CD4-positive, alpha-beta T cell treated with Interleukin-17A for 1 hour (primary cell): ENCODE measurements around the gene TLE2.
A peak's percentile ranks its signal among the peaks of the same experiment; 100 is the strongest.
"Not testable (repeated sequence)": the region's sequence is repeated elsewhere in the genome, so short reads cannot be mapped to it uniquely, and the experiment has no call there.

ENCODE experiments used
- DNase-seq: peaks from one replicate; pipeline ENCODE4 v3.0.0-alpha.2; 2020

Gene TLE2

DNA sequence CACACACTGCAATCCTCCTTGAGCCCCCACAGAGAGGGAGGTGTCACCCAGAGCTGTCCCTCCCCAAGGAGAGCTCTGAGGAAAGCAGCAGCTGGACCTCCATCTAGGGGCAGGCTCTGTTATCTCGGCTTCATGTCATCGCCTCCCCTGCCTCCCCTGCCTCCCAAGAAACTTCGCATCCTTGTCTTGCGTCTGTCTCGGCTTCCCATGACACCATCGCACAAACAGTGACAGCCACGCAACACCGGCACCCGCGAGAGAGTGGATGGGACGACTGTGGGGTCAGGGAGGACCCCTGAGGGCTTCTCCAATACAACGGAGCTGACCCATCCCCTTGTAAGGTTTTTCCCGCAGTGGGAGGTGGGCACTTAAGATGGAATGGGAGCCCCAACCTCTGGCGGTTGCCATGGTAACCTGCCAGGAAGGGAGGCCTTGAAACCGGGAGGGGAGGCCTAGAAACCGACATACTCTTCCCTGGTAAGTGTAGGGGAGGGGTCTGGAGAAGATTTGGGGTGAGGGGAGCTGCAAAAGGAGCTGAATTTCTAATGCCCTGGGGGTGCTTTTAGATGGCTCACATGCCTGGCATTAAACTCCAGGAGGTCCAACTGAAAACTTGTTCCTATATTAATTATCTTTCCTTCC is 16.3 kb downstream of the TLE2 start:
- DNase-seq: no peak

DNA sequence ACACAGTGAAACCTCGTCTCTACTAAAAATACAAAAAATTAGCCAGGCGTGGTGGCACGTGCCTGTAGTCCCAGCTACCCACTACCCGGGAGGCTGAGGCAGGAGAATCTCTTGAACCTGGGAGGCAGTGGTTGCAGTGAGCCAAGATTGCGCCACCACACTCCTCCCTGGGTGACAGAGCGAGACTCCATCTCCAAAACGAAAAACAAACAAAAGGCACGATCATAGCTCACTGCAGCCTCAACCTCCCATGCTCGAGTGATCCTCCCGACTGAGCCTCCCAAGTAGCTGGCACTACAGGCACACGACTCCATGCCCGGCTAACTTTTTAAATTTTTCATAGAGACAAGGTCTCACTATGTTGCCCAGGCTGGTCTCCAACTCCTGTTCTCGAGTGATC is 17.0 kb downstream of the TLE2 start:
- not testable (repeated sequence) for DNase-seq

DNA sequence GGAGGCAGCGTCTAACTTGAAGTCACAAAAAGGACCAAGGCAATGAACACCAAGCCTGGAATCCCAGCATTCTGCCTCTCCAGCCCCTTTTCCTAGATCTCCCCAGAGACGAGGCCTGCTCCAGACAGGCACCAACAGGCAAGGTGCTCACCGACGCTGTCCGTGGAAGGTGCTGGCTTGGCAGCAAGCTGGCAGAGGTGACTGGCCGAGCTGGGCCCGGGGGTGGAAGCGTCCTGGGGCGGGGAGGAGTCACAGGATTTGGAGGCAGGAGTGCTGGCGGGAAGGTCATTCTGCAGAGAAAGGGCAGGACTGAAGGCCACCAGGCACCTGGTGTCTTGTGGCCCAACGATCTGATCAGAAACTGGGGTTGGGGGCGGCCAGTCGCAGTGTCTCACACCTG is 18.2 kb downstream of the TLE2 start:
- no peak for DNase-seq

DNA sequence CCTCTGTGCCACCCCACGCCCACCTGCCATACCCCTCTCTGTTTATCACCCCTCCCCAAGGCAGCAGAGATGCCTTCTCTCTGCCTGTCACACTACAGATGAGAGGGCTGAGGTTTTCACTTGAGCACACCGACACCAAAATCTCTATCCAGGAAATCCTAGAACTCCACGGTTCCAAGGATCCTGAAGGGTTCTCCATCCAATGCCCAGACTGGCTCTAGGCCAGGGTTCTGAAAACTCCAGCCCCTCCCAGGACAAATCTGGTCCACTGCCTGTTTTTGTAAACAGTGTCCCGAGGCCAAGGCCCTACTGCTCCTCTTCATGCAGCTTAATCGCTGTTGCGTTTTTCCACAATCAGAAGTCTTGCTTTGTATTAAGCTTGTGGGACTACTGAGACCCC is 20.1 kb downstream of the TLE2 start:
- no peak for DNase-seq

DNA sequence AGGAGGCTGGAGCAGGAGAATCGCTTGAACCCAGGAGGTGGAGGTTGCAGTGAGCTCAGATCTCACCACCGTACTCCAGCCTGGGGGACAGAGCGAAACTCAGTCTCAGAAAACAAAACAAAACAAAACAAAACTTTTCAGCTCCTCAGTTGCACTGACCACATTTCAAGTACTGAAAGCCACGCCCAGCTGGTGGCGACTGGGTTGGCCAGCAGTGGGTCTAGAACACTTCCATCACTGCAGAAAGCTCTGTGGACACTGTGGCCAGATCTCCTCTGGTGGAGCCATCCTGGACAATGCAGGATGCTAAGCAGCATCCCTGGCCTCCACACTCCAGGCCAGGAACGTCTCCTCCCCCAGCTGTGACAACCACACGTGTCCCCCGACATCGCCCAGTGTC is 21.1 kb downstream of the TLE2 start:
- DNase-seq: no peak

DNA sequence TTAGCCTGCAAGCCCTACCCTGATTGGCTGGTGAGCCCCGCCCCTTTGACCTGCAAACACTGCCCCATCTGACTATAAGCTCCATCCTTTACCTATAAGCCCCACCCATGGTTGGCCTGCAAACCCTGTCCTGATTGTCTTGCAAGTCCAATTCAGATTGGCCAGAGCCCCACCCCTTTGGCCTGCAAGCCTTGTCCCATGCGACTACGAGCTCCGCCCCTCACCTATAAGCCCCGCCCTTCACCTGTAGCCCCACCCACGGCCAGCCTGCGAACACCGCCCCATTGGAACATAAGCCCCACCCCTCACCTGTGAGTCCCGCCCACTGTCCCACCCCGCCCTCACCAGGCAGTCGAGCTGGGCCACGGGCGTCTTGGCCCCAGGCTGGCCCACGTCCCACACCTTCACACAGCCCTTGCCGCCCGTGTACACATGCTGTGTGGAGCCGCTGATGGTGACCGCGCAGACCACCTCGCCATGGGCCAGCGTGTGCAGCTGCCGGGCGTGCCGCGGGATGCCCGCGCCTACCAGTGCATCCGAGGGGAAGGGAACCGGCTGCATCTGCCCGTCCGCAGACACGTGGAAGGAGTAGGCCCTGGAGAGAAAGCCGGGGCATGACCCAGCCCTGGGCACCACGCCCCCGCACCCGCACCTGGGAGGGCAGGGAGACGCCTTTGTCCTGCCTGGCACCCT is 22.9 kb downstream of the TLE2 start:
- peak; percentile 29 for DNase-seq

DNA sequence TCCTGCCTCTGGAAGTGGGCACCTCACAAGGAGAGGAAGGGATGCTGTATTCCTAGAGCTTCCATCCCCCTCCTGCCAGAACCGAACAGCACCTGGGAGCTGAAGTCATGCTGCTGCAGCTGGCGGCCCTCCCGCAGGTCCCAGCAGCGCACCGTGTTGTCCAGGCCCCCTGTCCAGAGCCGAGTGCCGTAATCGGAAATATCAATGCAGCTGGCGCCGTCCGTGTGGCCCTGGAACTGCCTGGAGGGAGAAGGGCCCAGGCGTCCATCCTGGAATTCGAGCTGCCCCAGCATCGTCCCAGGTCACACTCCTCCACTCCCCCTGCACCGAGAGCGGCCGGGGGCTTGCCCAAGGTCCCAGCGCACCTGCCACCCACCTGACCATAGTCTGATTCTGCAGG is 23.7 kb downstream of the TLE2 start:
- DNase-seq: no peak

DNA sequence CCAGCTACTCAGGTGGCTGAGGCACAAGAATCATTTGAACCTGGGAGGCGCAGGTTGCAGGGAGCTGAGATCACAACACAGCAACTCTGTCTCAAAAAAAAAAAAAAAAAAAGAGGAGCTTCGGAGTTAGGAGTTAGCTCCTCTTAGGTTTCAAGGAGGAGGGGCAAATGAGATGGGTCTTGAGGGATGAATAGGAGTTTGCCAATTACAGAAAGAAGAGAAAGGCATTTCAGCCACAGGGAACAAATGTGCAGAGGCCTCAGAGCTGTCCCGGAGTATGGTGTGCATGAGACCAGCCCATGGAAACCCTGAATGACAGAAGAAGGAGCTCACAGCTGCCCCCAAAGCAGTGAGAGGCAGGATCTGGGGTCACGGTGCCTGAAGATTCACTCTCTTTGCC is 24.6 kb downstream of the TLE2 start:
- DNase-seq: no peak

DNA sequence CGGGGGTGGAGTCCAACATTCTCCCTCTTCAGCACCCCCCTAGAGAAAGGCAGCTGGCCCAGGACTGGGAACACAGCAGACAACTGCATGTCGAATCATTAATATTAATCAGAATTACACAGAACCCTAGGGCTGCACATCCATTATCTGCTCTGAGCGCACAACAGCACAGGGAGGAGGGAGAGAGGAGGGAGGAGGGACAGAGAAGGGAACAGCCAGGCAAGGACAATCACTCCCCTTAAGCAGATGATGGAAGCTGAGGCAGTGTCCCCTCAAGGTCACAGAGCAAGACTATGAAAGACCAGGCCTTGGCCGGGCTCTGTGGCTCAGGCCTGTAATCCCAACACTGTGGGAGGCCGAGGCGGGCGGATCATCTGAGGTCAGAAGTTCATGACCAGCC is 26.0 kb downstream of the TLE2 start:
- no peak for DNase-seq

DNA sequence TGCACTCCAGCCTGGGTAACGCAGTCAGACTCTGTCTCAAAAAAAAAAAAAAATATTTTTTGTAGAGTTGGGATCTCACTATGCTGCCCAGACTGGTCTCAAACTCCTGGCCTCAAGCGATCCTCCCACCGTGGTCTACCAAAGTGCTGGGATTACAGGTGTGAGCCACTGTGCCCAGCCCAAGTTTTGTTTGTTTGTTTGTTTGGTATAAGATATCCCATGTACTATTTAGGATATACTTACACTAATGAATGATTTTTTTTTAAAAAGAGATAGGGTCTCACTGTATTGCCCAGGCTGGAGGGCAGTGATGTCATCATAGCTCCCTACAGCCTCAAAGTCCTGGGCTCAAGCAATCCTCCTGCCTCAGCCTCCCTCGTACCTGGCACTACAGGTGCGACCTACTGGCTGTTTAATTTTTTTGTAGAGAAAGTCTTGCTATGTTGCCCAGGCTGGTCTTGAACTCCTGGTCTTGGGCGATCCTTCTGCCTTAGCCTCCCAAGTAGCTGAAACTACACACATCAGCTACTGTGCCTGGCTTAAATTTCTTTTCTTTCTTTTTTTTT is 27.8 kb downstream of the TLE2 start:
- no peak for DNase-seq

DNA sequence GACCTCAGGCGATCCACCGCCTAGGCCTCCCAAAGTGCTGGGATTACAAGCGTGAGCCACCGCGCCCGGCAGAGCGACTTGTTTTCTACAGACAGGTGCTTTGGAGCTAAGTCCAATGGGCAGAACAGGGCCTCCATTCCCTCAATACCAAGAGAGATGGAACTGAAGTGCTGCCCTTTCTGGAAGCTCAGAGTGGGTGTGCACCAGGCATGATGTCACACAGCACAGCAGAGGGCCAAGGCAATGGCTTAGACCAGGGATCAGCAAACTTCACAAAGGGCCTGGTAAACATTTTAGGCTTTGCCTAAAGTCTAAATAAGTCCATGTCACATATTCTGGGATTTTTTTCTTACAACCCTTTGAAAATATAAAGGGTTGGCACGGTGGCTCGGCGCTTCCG is 30.4 kb downstream of the TLE2 start:
- DNase-seq: no peak

DNA sequence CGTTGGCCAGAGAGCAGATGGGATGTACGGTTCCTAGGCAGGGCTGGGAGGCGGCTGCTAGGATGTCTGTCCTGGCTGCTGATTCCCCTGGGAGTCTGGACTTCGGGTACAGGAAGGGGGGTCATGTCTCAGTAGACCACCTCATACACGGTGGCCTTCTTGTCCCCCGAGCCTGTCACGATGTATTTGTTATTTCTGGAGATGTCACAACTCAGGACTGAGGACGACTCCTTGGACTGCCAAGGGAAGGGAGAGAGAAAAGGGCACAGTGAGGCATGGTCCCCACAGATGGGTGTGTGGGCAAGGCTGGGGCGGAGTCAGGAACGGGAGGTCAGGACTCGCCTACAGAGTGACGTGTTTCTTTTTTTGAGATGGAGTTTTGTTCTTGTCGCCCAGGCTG is 31.4 kb downstream of the TLE2 start:
- DNase-seq: no peak

DNA sequence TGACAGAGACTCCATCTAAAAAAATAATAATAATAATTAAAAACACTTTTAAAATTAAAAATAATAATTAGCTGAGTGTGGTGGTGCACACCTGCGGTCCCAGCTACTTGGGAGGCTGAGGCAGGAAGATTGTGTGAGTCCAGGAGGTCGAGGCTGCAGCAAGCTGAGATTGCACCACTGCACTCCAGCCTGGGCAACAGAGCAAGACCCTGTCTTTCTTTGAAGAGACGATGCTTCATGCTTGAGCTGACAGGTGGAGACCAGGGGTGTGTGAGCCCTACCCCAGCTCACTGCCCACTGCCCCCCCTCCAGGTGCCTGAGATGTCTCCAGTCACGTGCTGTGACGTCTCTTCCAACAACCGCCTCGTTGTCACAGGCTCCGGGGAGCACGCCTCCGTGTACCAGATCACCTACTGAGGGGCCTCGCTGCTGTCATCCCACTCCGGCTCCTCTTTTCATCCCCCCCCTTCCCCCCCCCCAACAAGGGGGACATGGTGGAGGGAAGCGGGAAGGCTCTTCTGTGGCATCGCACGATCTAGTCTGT is 34.4 kb downstream of the TLE2 start:
- DNase-seq: no peak

DNA sequence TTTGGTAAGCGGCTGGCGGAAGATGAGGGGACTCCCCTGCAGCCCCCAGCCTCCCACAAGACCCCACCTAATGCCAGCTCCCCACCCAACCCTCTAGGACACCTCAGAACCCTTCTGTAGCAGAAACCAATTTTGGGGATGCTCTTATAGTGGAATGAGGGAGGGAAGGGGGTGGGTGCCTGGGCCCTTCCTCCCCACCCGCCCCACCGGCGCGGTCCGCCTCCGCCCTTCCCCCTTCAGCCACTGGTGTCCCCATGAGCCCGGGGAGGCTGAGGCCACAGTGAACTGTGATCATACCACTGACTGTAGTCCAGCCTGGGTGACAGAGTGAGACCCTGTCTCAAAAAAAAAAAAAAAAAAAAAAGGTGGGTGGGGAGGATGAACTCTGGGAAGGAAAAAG is 35.5 kb downstream of the TLE2 start:
- DNase-seq: no peak

DNA sequence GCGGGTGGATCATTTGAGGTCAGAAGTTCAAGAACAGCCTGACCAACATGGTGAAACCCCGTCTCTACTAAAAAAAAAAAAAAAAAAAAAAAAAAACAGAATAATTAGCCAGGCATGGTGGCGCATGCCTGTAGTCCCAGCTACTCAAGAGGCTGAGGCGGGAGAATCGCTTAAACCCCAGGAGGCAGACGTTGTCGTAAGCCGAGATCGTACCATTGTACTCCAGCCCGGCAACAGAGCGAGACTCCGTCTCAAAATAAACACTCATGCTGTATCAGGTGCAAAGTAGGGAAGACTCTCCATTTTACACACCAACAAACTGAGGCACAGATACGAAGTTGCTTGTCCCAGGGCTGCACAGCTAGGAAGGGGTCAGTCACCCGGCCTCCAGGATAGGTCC is 36.1 kb downstream of the TLE2 start:
- DNase-seq: no peak

DNA sequence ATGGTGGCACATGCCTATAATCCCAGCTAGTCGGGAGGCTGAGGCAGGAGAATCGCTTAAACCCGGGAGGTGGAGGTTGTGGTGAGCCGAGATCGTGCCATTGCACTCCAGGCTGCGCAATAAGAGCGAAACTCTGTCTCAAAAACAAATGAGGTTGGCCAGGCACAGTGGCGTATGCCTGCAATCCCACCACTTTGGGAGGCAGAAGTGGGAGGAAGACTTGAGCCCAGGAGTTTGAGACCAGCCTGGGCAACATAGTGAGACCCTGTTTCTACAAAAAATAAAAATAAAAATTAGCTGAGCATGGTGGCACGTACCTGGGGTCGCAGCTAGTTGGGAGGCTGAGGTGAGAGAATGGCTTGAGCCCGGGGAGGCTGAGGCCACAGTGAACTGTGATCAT is 36.7 kb downstream of the TLE2 start:
- not testable (repeated sequence) for DNase-seq

DNA sequence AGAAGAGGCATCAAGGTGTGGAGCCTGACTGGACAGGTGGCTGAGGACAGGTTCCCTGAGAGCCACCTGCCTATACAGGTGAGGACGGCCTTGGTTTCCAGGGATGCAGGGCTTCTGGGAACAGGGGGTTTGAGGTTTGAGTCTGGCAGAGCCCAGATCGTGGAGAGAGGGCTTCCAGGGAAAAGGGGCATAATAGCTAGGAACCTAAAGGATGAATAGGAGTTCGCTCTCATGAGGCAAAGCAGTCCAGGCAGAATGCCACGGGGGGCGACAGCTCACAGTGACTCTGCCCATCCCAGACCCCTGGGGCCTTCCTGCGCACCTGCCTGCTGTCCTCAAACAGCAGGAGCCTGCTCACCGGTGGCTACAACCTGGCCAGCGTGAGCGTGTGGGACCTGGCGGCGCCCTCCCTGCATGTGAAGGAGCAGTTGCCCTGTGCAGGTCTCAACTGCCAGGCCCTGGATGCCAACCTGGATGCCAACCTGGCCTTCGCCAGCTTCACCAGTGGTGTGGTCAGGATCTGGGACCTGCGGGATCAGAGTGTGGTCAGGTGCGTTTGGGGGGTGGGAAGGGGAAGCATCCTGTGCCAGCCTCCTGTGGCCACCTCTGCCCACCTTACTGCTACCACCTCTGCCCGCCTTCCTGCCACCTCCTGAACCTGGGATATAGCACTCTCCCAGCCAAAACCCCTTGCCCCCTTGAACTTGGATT is 39.7 kb downstream of the TLE2 start:
- DNase-seq: no peak

DNA sequence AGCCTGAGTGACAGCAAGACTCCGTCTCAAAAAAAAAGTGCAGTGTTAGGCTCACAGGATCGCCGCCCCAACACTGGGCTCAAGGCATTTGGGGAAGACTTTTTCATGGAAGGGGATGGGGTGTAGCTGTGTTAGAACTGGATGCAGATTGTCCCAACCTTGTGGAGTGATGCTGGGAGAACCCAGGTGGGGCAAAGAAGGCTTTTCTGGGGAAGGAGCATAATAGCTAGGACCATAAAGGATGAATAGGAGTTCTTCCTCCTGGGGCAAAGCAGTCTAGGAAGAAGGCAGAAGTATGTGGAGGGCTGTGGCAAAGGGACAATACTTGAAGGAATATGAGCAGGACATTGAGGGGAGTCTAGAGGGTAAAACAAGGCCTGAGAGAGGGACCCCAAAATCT is 40.5 kb downstream of the TLE2 start:
- no peak for DNase-seq

DNA sequence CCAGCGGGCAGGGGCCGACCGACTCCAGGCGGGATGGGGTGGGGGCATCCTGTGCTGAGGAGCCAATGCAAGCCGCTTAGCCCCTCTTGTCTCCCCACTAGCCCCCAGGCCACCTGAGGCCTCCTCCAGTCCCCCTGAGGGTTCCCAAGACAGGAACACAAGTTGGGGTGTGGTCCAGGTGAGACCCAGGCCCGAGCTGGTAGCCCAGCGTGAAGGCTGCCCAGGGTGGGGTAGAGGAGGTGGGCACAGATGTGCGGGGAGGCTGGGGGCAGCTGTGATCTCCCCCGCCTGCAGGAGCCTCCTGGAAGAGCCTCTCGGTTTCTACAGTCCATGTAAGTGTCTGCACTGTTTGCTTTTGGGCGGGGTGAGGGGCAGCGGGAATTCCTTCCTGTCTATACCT is 41.3 kb downstream of the TLE2 start:
- DNase-seq: no peak

DNA sequence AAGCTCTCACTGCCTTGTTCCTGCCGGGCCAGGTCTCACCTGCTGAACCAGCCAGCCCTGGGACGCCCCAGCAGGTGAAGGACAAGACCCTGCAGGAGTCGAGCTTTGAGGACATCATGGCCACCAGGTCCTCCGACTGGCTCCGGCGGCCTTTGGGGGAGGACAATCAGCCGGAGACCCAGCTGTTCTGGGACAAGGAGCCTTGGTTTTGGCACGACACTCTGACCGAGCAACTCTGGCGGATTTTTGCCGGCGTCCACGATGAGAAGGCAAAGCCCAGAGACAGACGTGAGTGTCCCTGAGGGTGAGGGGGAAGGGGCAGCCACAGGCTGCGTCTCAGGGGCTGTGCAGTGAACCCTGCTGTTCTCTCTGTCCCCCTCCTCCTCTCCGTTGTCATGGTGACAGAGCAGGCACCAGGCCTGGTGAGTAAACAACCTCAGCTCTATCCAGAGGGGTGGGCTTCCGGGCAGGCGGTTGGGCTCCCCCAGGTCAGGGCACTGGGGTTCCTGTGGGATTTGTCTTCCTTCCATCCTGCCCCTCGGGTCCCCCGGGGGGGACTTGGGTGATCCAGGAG is 42.0 kb downstream of the TLE2 start:
- DNase-seq: no peak

DNA sequence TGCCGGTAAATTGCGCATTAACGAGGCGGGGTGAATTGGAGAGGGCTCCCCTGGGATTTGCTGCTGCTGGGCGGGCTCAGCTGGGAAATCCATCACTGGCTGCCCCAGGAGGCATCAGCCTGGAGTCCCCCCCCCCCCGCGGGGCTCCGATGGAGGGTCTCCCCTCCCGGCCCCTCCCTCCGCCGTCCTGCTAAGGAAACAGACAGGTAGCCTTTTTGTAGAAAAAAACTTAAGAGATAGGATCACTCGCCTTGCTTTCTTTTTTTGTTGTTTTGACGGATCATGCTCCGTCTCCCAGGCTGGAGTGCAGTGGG is 44.9 kb downstream of the TLE2 start:
- no peak for DNase-seq

DNA sequence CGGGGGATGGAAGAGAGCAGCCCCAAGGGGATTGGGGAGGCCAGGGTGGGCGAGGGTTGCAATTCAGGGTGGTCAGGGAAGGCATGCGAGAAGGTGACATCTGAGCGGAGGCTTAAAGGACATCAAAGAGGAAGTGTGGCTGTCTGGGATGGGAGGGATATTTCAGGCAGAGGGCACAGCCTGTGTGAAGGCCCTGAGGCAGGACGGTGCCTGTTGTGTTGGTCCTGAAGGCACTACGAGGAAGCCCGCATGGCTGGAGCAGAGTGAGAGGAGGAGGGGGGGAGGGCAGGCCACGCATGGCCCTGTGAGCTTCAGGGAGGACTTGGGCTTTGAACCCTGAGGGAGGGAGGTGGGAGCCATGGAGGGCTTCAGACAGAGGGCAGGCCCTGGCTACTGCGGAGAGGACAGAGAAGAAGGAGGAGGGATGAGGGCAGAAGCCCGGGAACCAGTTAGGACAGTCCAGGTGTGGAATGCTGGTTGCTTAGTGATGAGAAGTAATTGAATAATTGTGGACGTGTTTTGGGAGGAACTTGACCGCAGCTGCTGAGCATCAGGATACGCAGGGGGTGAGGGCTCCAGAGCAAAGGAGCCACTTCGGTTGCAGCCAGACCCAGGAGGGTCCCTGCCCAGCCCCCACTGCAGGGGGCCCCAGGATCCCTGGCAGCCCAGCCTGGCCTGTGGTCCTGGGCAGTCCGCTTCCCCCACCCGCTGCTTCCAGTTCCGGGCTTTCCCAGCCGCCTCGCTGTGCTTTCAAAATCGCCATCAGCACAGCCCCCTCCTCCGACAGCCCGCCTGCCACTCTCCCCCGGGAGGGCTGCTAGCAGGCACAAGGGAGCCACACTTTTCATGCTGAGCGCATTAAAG is 45.5 kb downstream of the TLE2 start:
- DNase-seq: no peak

DNA sequence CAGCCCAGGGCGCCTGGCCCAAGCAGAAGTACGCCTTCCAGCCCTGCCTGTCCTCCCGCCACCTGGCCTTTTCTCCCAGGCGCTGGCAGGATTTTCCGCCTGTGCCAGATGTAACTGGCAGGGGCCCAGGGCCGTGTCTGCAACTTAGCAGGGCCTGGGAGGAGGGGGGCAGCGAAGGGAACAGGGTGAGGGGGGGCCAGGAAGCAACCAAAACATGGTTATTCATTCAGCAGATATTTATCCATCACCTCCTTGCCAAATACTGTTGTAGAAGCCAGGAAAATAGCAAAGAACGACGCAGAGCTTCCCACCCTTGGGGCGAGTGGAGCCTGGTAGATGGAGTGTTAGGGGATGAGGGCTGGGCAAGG is 46.1 kb downstream of the TLE2 start:
- no peak for DNase-seq
